ENCODE measurements around the gene RHOBTB3. TPM values are rescaled to one million over a fixed set of nuclear protein-coding genes. Genes with fewer than 3 reads are reported as not detected.

Gene RHOBTB3
- total RNA-seq, 1 experiment from 2014 or later: 69.3 TPM

DNA sequence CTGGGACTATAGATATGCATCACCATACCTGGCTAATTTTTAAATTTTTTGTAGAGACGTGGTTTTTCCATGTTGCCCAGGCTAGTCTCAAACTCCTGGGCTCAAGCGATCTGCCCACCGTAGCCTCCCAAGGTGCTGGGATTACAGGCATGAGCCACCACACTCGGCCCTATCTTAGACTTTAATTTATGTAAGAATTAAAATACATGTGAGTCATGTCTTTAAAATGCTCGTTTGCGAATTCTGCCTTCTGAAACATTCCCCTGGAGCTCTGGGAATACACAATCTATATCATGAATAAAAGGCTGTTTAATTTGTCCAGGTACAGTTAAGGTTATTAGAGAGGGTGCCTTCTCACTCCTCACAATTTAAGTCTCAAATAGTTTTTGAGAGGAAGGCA is 32.8 kb downstream of the RHOBTB3 start:
- no peak for DNase-seq (ENCODE audit: low spot score)

- no peak for DNase-seq (ENCODE audit: low spot score)
Observed at GRCh38 chr5:95768731-95769130, 37.6 kb downstream of the RHOBTB3 start.

DNA sequence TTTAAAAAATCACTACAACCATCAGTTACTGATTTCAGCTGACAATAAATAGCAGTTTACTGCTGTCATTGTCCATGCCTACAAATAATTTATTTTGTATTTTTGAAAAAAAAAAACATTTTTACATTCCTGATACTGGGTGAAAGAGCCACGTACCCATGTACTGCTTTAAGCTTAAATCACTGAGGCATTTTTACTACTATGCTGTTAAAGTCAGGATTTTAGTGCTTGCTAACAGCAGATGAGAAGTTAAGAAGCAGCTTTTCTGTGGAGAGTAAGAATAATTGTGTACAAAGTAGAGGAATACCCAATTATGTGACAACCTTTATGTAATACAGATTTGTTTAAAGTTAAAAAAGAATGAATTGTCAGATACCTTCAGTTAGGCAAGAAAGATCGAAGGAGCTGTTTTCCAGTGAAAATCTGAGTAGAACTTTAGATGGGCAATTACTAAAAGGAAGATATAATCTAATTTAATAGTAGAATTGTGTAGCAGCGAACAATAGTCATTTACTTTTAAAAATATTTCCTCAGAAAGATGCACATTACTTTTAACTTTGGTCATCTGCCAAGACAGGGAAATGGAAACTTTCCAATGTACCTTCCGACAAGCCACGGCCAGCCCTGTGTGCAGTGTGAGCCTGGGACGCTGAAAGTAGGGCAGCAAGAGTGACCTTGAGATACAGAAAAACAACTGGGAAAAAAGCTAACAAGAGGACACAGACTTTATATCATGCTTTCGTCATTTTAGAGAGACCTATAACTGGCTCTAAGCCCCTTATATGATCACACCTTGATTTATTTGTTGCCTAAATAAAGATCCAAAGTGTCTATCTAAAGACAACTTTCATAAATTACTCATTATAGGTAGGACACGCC is 39.9 kb downstream of the RHOBTB3 start:
- DNase-seq (ENCODE audit: low spot score): no peak

DNA sequence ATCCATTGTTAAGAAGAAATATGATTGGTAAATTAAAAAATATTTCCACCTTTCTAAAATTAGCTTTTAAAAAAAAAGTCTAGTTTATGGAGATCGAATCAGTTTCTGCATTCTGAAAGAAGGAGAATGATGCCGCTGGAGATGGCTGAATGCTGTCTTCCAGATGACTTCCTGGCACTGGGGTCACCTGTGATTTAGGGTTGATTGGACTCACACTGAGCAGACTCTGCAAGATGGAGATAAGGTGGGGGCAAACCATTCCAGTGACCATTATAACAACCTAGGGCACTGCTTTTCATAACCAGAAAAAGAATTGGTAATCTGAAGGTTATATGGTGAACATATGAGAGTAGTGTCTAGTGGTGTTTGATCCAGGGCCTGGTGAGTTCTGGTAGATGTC is 40.8 kb downstream of the RHOBTB3 start:
- no peak for DNase-seq (ENCODE audit: low spot score)

DNA sequence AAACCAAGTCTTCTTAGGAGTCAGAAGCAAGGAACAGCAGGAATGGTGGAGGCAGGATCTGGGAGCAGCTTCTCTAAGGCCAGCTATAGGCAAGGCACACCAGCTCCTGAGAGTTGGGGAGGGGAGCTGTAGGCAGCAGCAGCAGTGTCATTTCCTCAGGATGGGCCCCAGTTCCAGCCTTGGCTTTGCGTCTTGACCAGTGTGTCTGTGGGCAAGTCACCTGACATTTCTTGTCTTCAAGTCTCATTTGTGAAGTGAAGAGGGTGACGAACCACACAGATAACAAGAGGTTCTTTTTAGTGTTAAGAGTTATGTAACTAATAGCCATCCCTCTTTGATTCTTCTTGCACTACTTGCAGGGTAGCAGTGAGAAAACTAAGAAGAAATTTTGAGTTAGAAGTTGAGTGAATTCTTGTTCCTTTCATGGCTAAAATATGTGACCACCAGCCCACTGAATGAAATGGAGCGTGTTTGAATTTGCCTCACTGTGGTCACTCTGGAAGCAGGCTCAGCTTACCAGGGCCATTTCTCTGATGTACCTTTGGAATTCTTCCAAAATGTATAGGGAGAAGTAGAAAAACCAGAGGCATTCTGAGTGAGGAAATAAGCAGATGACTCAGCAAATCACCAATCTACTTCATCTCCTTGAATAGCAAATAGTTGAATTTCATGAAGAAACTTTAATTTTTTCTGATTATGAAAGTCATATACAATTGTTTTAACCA is 42.4 kb downstream of the RHOBTB3 start:
- peak; percentile 21 for DNase-seq (ENCODE audit: low spot score)

- DNase-seq (ENCODE audit: low spot score): no peak
Observed at GRCh38 chr5:95777441-95777840, 46.3 kb downstream of the RHOBTB3 start.

DNA sequence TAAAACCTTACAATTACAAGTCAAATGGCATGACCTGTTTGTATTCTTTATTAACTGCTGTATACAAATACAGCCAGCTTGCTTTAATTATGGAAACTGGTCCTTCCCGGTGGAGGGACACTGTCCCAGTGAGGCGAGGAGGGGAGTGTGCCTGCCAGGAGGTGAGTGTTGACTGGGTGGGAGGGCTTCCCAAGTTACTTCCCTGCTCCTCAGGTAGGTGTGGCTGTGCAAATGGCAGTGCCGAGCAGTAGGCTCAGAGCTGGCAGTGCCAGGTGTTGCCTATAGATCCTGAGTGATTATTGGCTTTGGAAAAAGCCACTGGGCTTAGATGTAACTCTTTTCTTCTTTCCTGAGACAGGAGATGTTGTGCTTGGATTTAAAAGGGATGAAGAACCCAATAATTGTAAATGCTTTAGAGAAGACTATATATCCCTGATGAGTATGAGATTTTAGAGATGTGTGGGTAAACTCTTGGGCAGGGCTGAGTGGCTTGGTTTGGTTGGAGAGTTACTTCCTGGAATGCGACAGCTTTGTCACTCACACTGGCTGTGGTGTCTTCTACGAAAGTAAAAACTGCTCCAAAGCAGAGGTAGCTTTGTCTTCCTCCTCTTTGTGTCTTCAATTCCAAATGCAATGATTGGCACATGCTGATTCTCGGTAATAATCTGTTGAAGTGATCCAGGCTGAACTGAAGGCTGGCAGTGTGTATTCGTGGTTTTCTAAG is 47.7 kb downstream of the RHOBTB3 start:
- DNase-seq (ENCODE audit: low spot score): no peak

GRCh38 chr5:95779611-95780010 is 48.5 kb downstream of the RHOBTB3 start:
- no peak for DNase-seq (ENCODE audit: low spot score)

DNA sequence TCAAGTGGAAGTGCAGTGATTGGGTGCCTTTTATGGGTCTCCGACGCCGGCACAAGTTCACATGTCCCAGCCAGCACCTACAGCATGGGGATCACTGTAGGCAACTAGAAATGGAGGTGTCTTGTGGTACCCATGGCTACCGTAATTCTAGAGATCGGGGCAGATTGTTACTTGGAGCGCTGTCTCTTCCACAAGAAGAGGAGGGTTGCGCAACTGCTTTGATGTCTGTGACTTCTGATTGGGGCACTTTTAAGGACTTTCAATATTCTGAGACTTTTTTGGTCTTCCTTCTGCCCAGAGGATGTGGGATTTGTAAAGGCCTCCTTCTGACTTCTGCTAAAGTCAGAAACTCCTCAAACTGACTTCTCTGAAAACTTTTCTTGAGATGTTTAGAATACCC is 49.5 kb downstream of the RHOBTB3 start:
- no peak for DNase-seq (ENCODE audit: low spot score)

- peak; percentile 92 for DNase-seq (ENCODE audit: low spot score)
Observed at GRCh38 chr5:95781101-95781583, 50.0 kb downstream of the RHOBTB3 start.

- DNase-seq (ENCODE audit: low spot score): no peak
Observed at GRCh38 chr5:95782181-95782580, 51.0 kb downstream of the RHOBTB3 start.

DNA sequence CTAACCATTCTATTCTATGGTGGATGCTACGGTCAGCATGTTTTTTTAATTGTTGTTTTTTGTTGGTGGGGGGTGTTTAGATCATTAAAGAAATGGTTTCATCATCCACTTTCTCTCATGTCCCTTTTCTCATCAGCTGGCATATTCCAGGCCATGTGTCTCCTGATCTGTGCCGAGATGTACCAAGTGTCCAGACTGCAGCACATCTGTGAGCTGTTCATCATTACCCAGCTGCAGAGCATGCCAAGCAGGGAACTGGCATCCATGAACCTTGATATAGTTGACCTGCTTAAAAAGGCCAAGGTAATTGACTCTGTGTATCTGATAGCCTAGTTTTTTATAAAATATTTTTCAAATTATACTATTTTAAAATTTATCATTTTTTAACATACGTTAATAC is 52.5 kb downstream of the RHOBTB3 start:
- no peak for DNase-seq (ENCODE audit: low spot score)

- no peak for DNase-seq (ENCODE audit: low spot score)
Observed at GRCh38 chr5:95784514-95785302, 53.6 kb downstream of the RHOBTB3 start.

- DNase-seq (ENCODE audit: low spot score): no peak
Observed at GRCh38 chr5:95786821-95787418, 55.8 kb downstream of the RHOBTB3 start.

DNA sequence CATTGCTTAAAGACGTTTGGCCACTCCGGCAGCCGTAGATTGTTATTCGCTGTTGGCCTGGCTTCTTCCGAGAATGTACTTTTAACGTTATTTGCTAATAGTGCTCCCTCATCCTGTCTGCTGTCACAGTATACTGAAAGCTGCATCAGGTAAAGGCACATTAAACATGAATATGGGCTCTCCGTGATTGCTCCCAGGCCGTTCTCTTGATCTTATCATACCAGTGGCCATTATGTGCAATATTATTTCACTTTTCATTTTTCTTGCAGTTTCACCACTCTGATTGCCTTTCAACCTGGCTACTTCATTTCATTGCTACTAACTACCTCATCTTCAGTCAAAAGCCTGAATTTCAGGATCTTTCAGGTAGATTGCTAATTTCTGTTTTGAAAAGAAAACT is 57.4 kb downstream of the RHOBTB3 start:
- DNase-seq (ENCODE audit: low spot score): no peak

DNA sequence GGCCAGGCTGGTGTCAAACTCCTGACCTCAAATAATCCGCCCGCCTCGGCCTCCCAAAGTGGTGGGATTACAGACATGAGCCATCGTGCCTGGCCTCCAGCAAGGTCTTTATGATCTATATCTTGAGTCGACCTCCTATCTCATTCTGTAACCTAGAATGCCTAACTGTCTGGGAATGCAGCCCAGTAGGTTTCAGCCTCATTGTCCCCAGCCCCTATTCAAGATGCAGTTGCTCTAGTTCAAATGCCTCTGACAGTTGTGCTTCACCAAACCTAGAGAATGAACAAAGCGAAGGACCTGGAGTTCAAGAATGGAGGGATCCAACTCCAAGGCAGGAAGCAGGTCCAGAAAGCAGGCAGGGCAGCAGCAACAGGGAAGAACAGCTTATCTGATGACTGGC is 60.6 kb downstream of the RHOBTB3 start:
- no peak for DNase-seq (ENCODE audit: low spot score)

DNA sequence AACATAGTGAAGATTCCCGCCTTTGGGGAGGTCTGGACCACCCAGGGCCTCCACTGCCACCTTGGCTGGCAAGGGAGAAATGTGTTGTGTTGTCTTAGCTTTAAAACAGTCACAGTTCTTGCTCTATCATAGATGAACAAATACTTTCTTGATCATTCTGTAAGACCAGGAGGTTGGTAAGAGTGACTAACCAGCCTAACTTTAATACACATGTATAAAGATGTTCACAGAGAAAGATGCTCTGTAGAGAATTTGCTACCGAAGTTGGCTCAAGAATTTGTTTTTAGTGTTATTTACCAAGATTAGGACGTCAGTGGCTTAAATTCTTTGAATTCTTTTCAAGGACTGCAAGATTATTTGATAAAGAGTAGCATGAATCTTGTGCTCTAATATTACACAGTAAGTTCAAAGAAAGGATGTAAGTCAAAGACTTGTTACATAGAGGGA is 63.0 kb downstream of the RHOBTB3 start:
- DNase-seq (ENCODE audit: low spot score): no peak

GRCh38 chr5:95797301-95797700 is 66.2 kb downstream of the RHOBTB3 start:
- DNase-seq (ENCODE audit: low spot score): no peak

- no peak for DNase-seq (ENCODE audit: low spot score)
Observed at GRCh38 chr5:95798048-95798447, 66.9 kb downstream of the RHOBTB3 start.

GRCh38 chr5:95798545-95798944 is 67.4 kb downstream of the RHOBTB3 start:
- no peak for DNase-seq (ENCODE audit: low spot score)
